ENCODE results near the gene SLC10A1.

DNA sequence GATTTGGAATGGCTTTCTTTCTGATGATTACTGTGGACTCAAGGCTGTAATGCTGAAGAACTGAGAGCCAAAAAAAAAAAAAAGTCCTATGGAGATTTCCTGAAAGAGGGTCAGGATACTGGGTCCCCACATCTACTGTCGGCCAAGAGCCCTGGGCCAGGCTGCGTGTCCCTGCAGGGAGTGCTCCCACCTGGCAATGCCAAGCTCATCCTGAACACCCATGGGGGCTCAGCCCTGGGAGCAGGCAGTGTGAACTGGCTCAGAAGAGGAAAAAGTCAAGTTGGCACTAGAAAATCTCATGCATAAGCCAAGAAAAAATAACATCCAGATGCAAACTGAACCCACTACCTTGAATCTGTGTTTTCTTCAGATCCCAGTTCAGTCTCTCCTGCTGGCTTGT lies 47.1 kb upstream of the SLC10A1 start:
- TF ChIP-seq EZH2 (IDR thresholded peaks at IDR 0.05; ENCODE audit: insufficient read depth, poor library complexity, severe bottlenecking): no peak
- TF ChIP-seq EZH2phosphoT487 (IDR thresholded peaks at IDR 0.05; ENCODE audit: insufficient read depth, low read depth): no peak

Data from GM23248 (cell line).